GM19328 (cell line): Measurements from ENCODE around the gene TIMP1.
A peak's percentile ranks its signal among the peaks of the same experiment; 100 is the strongest.

ENCODE experiments used
- ATAC-seq: cut with Tn5 transposase; IDR thresholded peaks from one replicate; pipeline ENCODE4 v1.9.1; 2021; ENCODE audit warnings: mild to moderate bottlenecking, moderate library complexity; ENCODE audit not compliant: unreplicated experiment

TIMP1 gene

GRCh38 chrX:47581731-47582647 is at the start of gene TIMP1:
Gene TIMP1, plus strand, starts transcription at chrX:47582436. Its CDS starts 980 bp downstream, at chrX:47583416.
- ATAC-seq: peak; percentile 74

DNA sequence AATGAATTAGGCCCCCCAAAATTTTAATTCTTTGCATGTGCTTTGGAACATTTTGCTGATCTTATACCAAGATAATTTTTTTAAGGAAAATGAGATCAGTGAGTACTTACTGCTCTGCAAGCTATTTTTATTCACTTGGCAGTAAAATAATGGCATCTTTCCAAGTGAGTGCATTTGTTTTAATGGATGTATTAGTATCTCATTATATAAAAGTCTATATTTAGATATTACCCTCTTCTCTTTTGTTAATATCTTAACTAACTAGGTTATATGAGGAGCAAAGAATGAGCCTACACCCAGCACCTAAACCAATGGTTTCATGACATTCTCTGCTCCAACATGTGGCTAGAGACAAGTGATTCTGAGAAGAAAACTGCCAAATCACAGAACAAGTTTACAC is 42.4 kb upstream of the TIMP1 start:
- no peak for ATAC-seq

- ATAC-seq: no peak
Measured at GRCh38 chrX:47540754-47541538, 41.3 kb upstream of the TIMP1 start.

DNA sequence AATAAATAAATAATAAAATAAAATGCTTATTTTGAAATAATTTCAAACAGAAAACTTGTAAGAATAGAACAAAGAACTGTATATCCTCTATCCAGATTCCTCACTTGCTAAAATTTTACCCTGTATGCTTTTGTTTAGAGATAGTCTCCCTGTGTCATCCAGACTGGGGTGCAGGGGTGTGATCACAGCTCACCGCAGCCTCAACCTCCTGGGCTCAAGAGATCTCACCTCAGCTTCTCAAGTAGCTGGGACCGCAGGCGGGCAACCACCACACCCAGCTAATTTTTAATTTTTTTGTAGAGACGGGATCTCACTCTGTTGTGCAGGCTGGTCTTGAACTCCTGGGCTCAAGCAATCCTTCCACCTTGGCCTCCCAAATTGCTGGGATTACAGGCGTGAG is 38.7 kb upstream of the TIMP1 start:
- no peak for ATAC-seq

DNA sequence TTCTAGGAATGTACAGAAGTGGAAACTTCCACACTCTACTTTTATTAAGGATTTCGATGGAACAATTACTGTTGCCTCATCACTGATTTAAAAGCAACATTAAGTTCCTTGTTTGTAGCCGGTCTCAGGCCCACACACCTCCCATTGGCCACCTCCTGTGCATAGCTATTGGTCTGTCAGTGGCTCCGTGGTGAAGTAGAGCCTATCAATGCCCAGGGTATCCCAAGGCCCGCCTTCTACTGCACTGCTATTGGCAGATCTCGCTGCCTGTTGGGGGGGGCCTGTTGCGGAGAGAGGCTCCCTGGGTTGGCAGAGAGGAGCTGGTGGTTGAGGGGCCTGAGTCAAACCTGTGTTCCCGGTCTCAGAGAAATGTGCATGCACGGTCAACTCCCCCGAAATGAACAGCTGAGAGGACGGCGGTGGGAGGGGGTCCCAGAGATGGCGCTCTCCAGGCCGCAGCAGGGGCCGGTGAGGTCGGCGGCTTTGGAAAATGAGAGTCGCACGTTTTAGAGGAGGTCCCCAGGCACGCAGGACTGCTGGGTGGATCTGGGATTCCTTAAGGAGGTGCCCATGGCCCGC is 26.1 kb upstream of the TIMP1 start:
- peak; percentile 89 for ATAC-seq

- no peak for ATAC-seq
Measured at GRCh38 chrX:47558436-47558835, 23.8 kb upstream of the TIMP1 start.

- ATAC-seq: no peak
Measured at GRCh38 chrX:47560179-47560933, 21.9 kb upstream of the TIMP1 start.

DNA sequence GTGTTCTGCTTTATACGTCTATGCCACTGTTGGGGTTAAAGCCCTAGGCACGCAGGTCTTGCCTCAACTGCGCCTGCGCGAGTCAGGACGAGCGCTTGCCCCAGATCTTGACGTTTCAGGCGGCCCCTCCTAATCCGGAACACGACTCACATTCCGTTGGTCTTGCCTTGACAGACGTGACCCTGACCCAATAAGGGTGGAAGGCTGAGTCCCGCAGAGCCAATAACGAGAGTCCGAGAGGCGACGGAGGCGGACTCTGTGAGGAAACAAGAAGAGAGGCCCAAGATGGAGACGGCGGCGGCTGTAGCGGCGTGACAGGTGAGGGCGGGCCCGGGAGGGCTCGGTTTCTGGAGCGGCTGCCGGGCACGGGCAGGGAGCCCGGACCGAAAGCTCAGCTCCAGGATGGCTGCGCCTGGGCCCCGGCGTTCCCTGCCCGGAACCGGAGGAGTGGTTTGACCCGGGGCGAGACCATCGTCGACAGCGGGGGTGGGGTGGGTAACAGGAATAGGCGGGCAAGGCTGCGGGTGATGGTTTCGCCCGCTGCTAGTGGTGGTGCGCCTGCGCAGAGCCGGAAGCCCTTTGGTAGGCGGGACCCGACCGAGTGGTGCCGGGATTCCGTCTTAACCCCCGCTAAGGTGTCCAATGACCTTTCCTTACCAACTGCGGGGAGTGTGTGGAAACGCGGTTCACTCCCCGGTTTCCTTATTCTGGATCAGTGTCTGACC is 21.1 kb upstream of the TIMP1 start, which contains the start of gene ARAF:
Gene ARAF (plus strand): TSS at position 272 of the 725 bp plus-strand sequence. CDS start 1,763 bp downstream, outside the sequence.
- ATAC-seq: peak; percentile 78

DNA sequence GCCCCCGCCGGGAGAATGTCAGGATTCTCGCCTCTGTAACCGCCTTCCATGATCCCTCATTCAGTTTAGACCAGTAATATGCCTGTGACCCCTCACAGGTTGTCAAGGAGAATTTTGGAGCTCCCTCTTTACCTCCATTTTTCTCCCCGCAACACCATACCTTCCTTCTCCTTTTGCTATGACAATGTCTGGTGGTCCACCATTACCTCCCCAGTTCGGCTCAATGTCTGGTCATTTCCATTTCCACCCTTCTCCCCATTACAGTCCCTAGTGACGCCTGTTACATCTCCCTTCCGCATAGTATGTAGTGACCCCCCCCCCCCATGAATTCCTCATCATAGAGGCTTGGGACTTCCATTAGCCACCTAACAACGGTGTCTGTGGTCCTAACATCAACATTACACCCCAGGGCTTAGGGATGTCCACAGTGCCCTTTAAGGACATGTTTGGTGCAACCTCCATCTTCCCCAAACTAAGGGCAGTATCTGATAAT is 20.5 kb upstream of the TIMP1 start:
- ATAC-seq: no peak

GRCh38 chrX:47562615-47563243 is 19.5 kb upstream of the TIMP1 start:
- ATAC-seq: no peak

GRCh38 chrX:47563801-47564315 is 18.4 kb upstream of the TIMP1 start:
- ATAC-seq: no peak

DNA sequence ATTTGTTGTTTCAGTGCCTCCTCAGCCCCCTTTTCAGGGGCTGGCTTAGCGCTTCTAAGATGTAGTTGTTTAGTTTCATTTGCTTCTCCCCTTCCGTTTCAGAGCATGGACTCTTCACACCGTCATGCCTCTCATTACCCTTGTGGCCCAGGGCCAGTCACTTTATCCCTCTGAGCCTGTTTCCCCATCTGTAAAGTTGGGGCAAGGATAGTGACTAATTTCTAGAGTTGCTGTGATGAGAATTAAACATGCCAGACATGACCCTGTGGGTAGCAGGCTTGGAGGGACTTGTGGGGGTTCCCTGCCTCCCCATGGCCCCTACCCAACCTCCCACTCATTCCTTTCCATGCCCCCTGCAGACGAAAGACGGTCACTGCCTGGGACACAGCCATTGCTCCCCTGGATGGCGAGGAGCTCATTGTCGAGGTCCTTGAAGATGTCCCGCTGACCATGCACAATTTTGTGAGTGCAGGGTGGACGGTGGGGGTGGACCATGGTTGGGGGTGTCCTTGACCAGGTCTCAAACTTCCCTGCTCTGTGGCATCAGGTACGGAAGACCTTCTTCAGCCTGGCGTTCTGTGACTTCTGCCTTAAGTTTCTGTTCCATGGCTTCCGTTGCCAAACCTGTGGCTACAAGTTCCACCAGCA is 17.7 kb upstream of the TIMP1 start:
- no peak for ATAC-seq

DNA sequence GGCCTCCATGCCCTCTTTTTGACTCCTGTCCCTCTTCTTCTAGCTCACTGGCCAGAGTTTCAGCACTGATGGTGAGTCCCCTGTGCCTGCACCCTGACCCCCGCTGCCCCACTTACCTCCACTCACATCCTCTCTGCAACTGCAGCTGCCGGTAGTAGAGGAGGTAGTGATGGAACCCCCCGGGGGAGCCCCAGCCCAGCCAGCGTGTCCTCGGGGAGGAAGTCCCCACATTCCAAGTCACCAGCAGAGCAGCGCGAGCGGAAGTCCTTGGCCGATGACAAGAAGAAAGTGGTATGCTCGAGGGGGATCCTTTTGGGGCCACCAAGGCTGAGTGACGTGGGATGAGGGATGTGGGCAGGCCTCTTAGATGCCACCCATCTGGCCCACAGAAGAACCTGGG is 15.4 kb upstream of the TIMP1 start:
- no peak for ATAC-seq

DNA sequence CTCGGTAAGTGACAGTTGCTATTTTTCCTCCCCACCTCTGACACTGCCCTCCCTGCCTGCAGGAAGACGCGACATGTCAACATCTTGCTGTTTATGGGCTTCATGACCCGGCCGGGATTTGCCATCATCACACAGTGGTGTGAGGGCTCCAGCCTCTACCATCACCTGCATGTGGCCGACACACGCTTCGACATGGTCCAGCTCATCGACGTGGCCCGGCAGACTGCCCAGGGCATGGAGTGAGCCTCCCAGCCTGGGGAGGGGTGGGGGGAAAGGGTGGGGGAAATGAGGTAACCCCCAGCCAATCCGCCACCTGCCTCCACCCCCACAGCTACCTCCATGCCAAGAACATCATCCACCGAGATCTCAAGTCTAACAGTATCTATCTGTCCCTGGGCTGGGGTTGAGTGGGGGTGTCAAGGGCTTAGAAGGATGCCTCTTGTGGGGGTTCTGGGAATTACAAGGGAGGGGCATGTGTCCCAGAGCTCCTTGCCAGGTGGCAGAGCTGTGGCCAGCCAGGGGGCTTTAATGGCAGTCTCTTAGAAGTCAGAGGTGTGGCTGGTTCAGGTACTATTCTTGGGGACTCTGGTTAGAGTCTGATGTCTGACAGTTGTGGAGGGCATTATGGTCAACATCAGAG is 13.5 kb upstream of the TIMP1 start:
- no peak for ATAC-seq

DNA sequence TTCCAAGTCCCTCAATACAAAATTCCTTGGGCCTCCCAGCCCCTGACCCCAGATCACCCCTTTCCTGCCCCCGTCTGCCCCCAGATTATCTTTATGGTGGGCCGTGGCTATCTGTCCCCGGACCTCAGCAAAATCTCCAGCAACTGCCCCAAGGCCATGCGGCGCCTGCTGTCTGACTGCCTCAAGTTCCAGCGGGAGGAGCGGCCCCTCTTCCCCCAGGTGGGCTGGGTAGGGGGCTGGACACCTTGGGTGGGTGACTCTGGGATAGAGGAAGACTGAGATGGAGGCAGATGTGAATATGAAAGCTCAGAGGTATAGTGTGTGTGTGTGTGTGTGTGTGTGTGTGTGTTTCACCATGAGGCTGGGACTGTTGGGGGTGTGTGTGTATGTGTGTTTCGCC is 11.4 kb upstream of the TIMP1 start:
- ATAC-seq: no peak

DNA sequence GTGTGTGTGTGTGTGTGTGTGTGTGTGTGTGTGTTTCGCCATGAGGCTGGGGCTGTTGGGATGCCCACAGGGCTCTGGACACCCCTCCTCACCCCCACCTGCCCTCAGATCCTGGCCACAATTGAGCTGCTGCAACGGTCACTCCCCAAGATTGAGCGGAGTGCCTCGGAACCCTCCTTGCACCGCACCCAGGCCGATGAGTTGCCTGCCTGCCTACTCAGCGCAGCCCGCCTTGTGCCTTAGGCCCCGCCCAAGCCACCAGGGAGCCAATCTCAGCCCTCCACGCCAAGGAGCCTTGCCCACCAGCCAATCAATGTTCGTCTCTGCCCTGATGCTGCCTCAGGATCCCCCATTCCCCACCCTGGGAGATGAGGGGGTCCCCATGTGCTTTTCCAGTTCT is 11.0 kb upstream of the TIMP1 start:
- no peak for ATAC-seq

GRCh38 chrX:47571896-47572295 is 10.3 kb upstream of the TIMP1 start:
- ATAC-seq: no peak

GRCh38 chrX:47572773-47573340 is 9.4 kb upstream of the TIMP1 start:
- no peak for ATAC-seq
